Vagina (tissue), 2 donors: ENCODE data around the gene NBL1. TPM values are rescaled to one million over a fixed set of nuclear protein-coding genes. Genes with fewer than 3 reads are reported as not detected.
"Not testable (repeated sequence)": the region's sequence is repeated elsewhere in the genome, so short reads cannot be mapped to it uniquely, and the experiment has no call there.

Experiments
- DNase-seq, 2 donors: peaks; one replicate each; pipeline ENCODE4 v3.0.0-alpha.2; 2017; ENCODE audit errors: extremely low spot score in 2 of 2
- H3K27ac ChIP-seq: fragments of 200-600 bp; sonication (generic); one replicate; pipeline ENCODE4 v1.5.1; 2019
- H3K27me3 ChIP-seq: fragments of 200-600 bp; sonication (generic); one replicate; pipeline ENCODE4 v1.5.1; 2019
- H3K36me3 ChIP-seq, 2 donors: fragments of 200-600 bp; sonication (generic); one replicate each; pipeline ENCODE4 v1.5.1; 2017 to 2019
- H3K4me1 ChIP-seq: fragments of 200-600 bp; sonication (generic); one replicate; pipeline ENCODE4 v1.5.1; 2019
- H3K4me3 ChIP-seq, 2 donors: fragments of 200-600 bp; sonication (generic); 1 replicate in 1 of 2; 2 replicates in 1 of 2; pipeline ENCODE4 v1.5.1; 2016 to 2019
- H3K9me3 ChIP-seq: fragments of 200-600 bp; sonication (generic); one replicate; pipeline ENCODE4 v1.5.1; 2019
- POLR2A ChIP-seq, 2 donors: fragments of 450-650 bp; IDR thresholded peaks; one replicate each; pipeline ENCODE4 v1.6.1; 2017; ENCODE audit warnings: antibody characterized with exemption in 2 of 2, mild to moderate bottlenecking in 2 of 2, moderate library complexity in 2 of 2
- POLR2AphosphoS5 ChIP-seq, 2 donors: sonication (generic); formaldehyde crosslinking; IDR thresholded peaks; one replicate each; pipeline ENCODE4 v1.9.0; 2017; ENCODE audit warnings: antibody characterized with exemption in 2 of 2, mild to moderate bottlenecking in 2 of 2, low read depth in 1 of 2; ENCODE audit not compliant: insufficient read depth in 1 of 2
- intact Hi-C: fragments of 100-400 bp; cut with DNase I; formaldehyde crosslinking; loops from one replicate; pipeline ENCODE4 v1.15.1; 2023
- total RNA-seq: library from RNA; depleted of rRNA; stranded (reverse); fragments of >200 nt; gene quantifications from one replicate; pipeline ENCODE4 v1.2.3, GENCODE V29; 2016
- TF ChIP-seq, protein P1 (sequence below), 3 experiments: fragments of 450-650 bp in 2 of 3; fragments of 200-600 bp in 1 of 3; sonication (generic) in 1 of 3; IDR thresholded peaks; one replicate each; pipeline ENCODE4 v1.5.1; 2017 to 2019; ENCODE audit warnings: antibody characterized with exemption in 3 of 3, mild to moderate bottlenecking in 2 of 3, moderate library complexity in 2 of 3

NBL1 gene
- total RNA-seq, 1 donor from 2014 or later = 148 TPM

- Histone ChIP-seq H3K4me3 (no peak overlapping the region), H3K36me3 (peaks cover 0 to 47% of the 10 kb centered on the region in 2 donors), H3K4me1 (peaks cover 36% of the 10 kb centered on the region), H3K27me3 (no peaks in the 10 kb centered on the region), H3K27ac (no peak overlapping the region), H3K9me3 (no peaks in the 10 kb centered on the region)
- no peak for DNase-seq
- no peak for TF ChIP-seq POLR2AphosphoS5 (IDR thresholded peaks at IDR 0.05; ENCODE audit: insufficient read depth in 1 of 2, low read depth in 1 of 2)
- TF ChIP-seq, protein P1, sequence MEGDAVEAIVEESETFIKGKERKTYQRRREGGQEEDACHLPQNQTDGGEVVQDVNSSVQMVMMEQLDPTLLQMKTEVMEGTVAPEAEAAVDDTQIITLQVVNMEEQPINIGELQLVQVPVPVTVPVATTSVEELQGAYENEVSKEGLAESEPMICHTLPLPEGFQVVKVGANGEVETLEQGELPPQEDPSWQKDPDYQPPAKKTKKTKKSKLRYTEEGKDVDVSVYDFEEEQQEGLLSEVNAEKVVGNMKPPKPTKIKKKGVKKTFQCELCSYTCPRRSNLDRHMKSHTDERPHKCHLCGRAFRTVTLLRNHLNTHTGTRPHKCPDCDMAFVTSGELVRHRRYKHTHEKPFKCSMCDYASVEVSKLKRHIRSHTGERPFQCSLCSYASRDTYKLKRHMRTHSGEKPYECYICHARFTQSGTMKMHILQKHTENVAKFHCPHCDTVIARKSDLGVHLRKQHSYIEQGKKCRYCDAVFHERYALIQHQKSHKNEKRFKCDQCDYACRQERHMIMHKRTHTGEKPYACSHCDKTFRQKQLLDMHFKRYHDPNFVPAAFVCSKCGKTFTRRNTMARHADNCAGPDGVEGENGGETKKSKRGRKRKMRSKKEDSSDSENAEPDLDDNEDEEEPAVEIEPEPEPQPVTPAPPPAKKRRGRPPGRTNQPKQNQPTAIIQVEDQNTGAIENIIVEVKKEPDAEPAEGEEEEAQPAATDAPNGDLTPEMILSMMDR (IDR thresholded peaks at IDR 0.05) = no peak
- TF ChIP-seq POLR2A (IDR thresholded peaks at IDR 0.05) = no peak
- intact Hi-C loops = no loop called here
Observed at GRCh38 chr1:19623523-19623922, 20.6 kb upstream of the NBL1 start.

- DNase-seq = no peak
- intact Hi-C loops = no loop called here
- H3K4me1 ChIP-seq = peaks cover 22% of the 10 kb centered on the region
- no peak overlapping the region for H3K4me3 ChIP-seq
- no peak for TF ChIP-seq POLR2AphosphoS5 (IDR thresholded peaks at IDR 0.05; ENCODE audit: insufficient read depth in 1 of 2, low read depth in 1 of 2)
- TF ChIP-seq, protein P1 (IDR thresholded peaks at IDR 0.05) = no peak
- peaks cover 0 to 51% of the 10 kb centered on the region in 2 donors for H3K36me3 ChIP-seq
- no peaks in the 10 kb centered on the region for H3K27me3 ChIP-seq
- H3K9me3 ChIP-seq = no peaks in the 10 kb centered on the region
- no peak overlapping the region for H3K27ac ChIP-seq
Observed at GRCh38 chr1:19625291-19625937, 18.7 kb upstream of the NBL1 start.

GRCh38 chr1:19628879-19629278 lies 15.2 kb upstream of the NBL1 start:
- H3K27ac ChIP-seq = no peak overlapping the region
- no peak for DNase-seq
- H3K9me3 ChIP-seq = no peaks in the 10 kb centered on the region
- peaks cover 0 to 45% of the 10 kb centered on the region in 2 donors for H3K36me3 ChIP-seq
- H3K4me1 ChIP-seq = no peaks in the 10 kb centered on the region
- no peak overlapping the region for H3K4me3 ChIP-seq
- intact Hi-C loops = no loop called here
- H3K27me3 ChIP-seq = no peaks in the 10 kb centered on the region
- TF ChIP-seq POLR2AphosphoS5 (IDR thresholded peaks at IDR 0.05; ENCODE audit: insufficient read depth in 1 of 2, low read depth in 1 of 2) (no peak), POLR2A (IDR thresholded peaks at IDR 0.05) (no peak)
- TF ChIP-seq, protein P1 (IDR thresholded peaks at IDR 0.05) = no peak

GRCh38 chr1:19629357-19629756 lies 14.8 kb upstream of the NBL1 start:
- H3K27ac ChIP-seq = no peak overlapping the region
- intact Hi-C loops = no loop called here
- no peak for DNase-seq
- H3K4me1 ChIP-seq = no peaks in the 10 kb centered on the region
- no peak overlapping the region for H3K4me3 ChIP-seq
- H3K36me3 ChIP-seq = peaks cover 0 to 42% of the 10 kb centered on the region in 2 donors
- no peaks in the 10 kb centered on the region for H3K9me3 ChIP-seq
- H3K27me3 ChIP-seq = no peaks in the 10 kb centered on the region
- TF ChIP-seq POLR2A (IDR thresholded peaks at IDR 0.05) (no peak), POLR2AphosphoS5 (IDR thresholded peaks at IDR 0.05; ENCODE audit: insufficient read depth in 1 of 2, low read depth in 1 of 2) (no peak)
- TF ChIP-seq, protein P1 (IDR thresholded peaks at IDR 0.05) = no peak

- DNase-seq, H3K4me3 ChIP-seq, H3K27ac ChIP-seq, H3K4me1 ChIP-seq, H3K27me3 ChIP-seq, H3K9me3 ChIP-seq, intact Hi-C loops: not testable (repeated sequence)
- H3K36me3 ChIP-seq = peaks cover 0 to 33% of the 10 kb centered on the region in 2 donors
Observed at GRCh38 chr1:19630192-19630591, 13.9 kb upstream of the NBL1 start.
